WTC11 (cell line): ENCODE results near the gene ABLIM2. TPM values are rescaled to one million over a fixed set of nuclear protein-coding genes. Genes with fewer than 3 reads are reported as not detected.

ENCODE experiments used
- ATAC-seq: fragments of 200-7000 bp; cut with Tn5 transposase; 2 replicates; pipeline ENCODE4 v1.10.0; 2021; ENCODE audit warnings: mild to moderate bottlenecking, moderate library complexity
- CTCF ChIA-PET: fragments of 300-600 bp; sonication (Branson Sonifier 250); formaldehyde crosslinking; loops from one replicate; lab custom pipeline; 2021; ENCODE audit warnings: antibody characterized with exemption; lab: Charles Lee
- POLR2A ChIA-PET: fragments of 350-600 bp; sonication (Branson Sonifier 250); formaldehyde crosslinking; loops from one replicate; lab custom pipeline; 2021; ENCODE audit warnings: antibody characterized with exemption; lab: Charles Lee
- DNase-seq: peaks from one replicate; pipeline ENCODE4 v3.0.0; 2021; ENCODE audit warnings: low spot score
- H3K27ac Mint-ChIP-seq: 2 replicates; pipeline ENCODE4 v1.8.0; 2021; ENCODE audit warnings: mixed read lengths
- H3K27me3 Mint-ChIP-seq: 2 replicates; pipeline ENCODE4 v1.8.0; 2021; ENCODE audit warnings: low read depth, mild to moderate bottlenecking, moderate library complexity, mixed read lengths
- H3K36me3 Mint-ChIP-seq: 2 replicates; pipeline ENCODE4 v1.8.0; 2021; ENCODE audit warnings: mixed read lengths
- H3K4me1 Mint-ChIP-seq: 2 replicates; pipeline ENCODE4 v1.8.0; 2022; ENCODE audit warnings: mixed read lengths
- H3K4me3 Mint-ChIP-seq: 2 replicates; pipeline ENCODE4 v1.8.0; 2021; ENCODE audit warnings: mild to moderate bottlenecking, moderate library complexity, mixed read lengths
- H3K9me3 Mint-ChIP-seq: 2 replicates; pipeline ENCODE4 v1.8.0; 2021; ENCODE audit warnings: mixed read lengths
- FOXP1 ChIP-seq: sonication (generic); formaldehyde crosslinking; IDR thresholded peaks from 2 replicates; pipeline ENCODE4 v1.8.0; 2022; ENCODE audit warnings: missing genetic modification reagents, mild to moderate bottlenecking, moderate library complexity, borderline replicate concordance
- JAZF1 ChIP-seq: fragments of 250-450 bp; sonication (Bioruptor Pico); IDR thresholded peaks from 2 replicates; pipeline ENCODE4 v1.9.0; 2021; ENCODE audit warnings: moderate library complexity, mild to moderate bottlenecking, inconsistent platforms
- TEAD4 ChIP-seq: sonication (generic); formaldehyde crosslinking; IDR thresholded peaks from 2 replicates; pipeline ENCODE4 v1.8.0; 2022; ENCODE audit warnings: mild to moderate bottlenecking, missing genetic modification reagents
- ZBTB21 ChIP-seq: sonication (generic); formaldehyde crosslinking; IDR thresholded peaks from 2 replicates; pipeline ENCODE4 v1.8.1; 2023; ENCODE audit warnings: mild to moderate bottlenecking, missing genetic modification reagents, borderline replicate concordance
- ZNF232 ChIP-seq: sonication (generic); formaldehyde crosslinking; IDR thresholded peaks from 2 replicates; pipeline ENCODE4 v1.8.0; 2022; ENCODE audit warnings: mild to moderate bottlenecking, missing genetic modification reagents
- total RNA-seq: library from RNA; stranded (reverse); gene quantifications from 3 replicates; pipeline ENCODE4 v1.2.3, GENCODE V29; 2021
- TF ChIP-seq, protein P1 (sequence below): fragments of 250-450 bp; sonication (Bioruptor Pico); IDR thresholded peaks from 2 replicates; pipeline ENCODE4 v1.9.0; 2021; ENCODE audit warnings: mild to moderate bottlenecking
- TF ChIP-seq, protein P2 (sequence below): sonication (generic); formaldehyde crosslinking; IDR thresholded peaks from 2 replicates; pipeline ENCODE4 v1.8.1; 2023; ENCODE audit warnings: mild to moderate bottlenecking, missing genetic modification reagents, borderline replicate concordance
- TF ChIP-seq, protein P3 (sequence below): fragments of 200-600 bp; IDR thresholded peaks from 2 replicates; pipeline ENCODE4 v1.8.0; 2022; ENCODE audit warnings: antibody characterized with exemption
- TF ChIP-seq, protein P4 (sequence below): sonication (generic); formaldehyde crosslinking; IDR thresholded peaks from 2 replicates; pipeline ENCODE4 v1.8.1; 2022; ENCODE audit warnings: mild to moderate bottlenecking, moderate library complexity, missing genetic modification reagents
- TF ChIP-seq, protein P5 (sequence below): fragments of 250-450 bp; sonication (Bioruptor Pico); IDR thresholded peaks from 2 replicates; pipeline ENCODE4 v1.8.0; 2021; ENCODE audit warnings: mild to moderate bottlenecking
- TF ChIP-seq, protein P6 (sequence below): sonication (generic); formaldehyde crosslinking; IDR thresholded peaks from 2 replicates; pipeline ENCODE4 v1.8.0; 2023; ENCODE audit warnings: mild to moderate bottlenecking, missing genetic modification reagents

ABLIM2 gene
- total RNA-seq, 1 experiment from 2014 or later = 2.6 TPM

DNA sequence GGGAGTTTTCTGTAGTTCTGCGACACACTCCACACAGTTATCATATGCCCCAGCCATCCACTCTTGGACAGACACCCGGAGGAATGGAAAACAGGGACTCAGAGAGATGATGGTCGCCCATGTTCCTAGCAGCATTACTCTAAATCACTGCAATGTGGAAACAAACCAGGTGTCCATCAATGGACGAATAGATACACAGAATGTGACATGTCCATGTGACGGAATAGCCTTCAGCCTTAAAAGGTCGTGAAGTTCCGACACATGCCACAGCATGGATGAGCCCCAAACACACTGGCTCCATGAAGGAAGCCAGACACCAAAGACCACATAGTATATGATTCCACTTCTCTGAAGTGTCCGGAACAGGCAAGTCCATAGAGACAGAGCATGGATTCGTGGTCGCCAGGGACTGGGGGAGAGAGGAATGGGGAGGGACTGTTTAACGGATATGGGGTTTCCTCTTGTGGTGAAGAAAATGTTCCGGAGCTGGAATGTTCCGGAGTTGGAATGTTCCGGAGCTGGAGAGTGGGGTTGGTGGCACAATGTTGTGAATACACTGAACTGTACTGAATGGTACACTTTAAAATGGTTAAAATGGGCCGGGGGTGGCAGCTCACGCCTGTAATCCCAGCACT, 190.2 kb downstream of the ABLIM2 start (continued):
- TF ChIP-seq, protein P1, sequence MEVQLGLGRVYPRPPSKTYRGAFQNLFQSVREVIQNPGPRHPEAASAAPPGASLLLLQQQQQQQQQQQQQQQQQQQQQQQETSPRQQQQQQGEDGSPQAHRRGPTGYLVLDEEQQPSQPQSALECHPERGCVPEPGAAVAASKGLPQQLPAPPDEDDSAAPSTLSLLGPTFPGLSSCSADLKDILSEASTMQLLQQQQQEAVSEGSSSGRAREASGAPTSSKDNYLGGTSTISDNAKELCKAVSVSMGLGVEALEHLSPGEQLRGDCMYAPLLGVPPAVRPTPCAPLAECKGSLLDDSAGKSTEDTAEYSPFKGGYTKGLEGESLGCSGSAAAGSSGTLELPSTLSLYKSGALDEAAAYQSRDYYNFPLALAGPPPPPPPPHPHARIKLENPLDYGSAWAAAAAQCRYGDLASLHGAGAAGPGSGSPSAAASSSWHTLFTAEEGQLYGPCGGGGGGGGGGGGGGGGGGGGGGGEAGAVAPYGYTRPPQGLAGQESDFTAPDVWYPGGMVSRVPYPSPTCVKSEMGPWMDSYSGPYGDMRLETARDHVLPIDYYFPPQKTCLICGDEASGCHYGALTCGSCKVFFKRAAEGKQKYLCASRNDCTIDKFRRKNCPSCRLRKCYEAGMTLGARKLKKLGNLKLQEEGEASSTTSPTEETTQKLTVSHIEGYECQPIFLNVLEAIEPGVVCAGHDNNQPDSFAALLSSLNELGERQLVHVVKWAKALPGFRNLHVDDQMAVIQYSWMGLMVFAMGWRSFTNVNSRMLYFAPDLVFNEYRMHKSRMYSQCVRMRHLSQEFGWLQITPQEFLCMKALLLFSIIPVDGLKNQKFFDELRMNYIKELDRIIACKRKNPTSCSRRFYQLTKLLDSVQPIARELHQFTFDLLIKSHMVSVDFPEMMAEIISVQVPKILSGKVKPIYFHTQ = no peak
- TF ChIP-seq, protein P2, sequence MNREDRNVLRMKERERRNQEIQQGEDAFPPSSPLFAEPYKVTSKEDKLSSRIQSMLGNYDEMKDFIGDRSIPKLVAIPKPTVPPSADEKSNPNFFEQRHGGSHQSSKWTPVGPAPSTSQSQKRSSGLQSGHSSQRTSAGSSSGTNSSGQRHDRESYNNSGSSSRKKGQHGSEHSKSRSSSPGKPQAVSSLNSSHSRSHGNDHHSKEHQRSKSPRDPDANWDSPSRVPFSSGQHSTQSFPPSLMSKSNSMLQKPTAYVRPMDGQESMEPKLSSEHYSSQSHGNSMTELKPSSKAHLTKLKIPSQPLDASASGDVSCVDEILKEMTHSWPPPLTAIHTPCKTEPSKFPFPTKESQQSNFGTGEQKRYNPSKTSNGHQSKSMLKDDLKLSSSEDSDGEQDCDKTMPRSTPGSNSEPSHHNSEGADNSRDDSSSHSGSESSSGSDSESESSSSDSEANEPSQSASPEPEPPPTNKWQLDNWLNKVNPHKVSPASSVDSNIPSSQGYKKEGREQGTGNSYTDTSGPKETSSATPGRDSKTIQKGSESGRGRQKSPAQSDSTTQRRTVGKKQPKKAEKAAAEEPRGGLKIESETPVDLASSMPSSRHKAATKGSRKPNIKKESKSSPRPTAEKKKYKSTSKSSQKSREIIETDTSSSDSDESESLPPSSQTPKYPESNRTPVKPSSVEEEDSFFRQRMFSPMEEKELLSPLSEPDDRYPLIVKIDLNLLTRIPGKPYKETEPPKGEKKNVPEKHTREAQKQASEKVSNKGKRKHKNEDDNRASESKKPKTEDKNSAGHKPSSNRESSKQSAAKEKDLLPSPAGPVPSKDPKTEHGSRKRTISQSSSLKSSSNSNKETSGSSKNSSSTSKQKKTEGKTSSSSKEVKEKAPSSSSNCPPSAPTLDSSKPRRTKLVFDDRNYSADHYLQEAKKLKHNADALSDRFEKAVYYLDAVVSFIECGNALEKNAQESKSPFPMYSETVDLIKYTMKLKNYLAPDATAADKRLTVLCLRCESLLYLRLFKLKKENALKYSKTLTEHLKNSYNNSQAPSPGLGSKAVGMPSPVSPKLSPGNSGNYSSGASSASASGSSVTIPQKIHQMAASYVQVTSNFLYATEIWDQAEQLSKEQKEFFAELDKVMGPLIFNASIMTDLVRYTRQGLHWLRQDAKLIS = no peak
- TF ChIP-seq, protein P3, sequence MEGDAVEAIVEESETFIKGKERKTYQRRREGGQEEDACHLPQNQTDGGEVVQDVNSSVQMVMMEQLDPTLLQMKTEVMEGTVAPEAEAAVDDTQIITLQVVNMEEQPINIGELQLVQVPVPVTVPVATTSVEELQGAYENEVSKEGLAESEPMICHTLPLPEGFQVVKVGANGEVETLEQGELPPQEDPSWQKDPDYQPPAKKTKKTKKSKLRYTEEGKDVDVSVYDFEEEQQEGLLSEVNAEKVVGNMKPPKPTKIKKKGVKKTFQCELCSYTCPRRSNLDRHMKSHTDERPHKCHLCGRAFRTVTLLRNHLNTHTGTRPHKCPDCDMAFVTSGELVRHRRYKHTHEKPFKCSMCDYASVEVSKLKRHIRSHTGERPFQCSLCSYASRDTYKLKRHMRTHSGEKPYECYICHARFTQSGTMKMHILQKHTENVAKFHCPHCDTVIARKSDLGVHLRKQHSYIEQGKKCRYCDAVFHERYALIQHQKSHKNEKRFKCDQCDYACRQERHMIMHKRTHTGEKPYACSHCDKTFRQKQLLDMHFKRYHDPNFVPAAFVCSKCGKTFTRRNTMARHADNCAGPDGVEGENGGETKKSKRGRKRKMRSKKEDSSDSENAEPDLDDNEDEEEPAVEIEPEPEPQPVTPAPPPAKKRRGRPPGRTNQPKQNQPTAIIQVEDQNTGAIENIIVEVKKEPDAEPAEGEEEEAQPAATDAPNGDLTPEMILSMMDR = no peak
- no peak for TF ChIP-seq ZBTB21
- no peak for TF ChIP-seq JAZF1 (CRISPR knock-in tag)
- TF ChIP-seq, protein P4, sequence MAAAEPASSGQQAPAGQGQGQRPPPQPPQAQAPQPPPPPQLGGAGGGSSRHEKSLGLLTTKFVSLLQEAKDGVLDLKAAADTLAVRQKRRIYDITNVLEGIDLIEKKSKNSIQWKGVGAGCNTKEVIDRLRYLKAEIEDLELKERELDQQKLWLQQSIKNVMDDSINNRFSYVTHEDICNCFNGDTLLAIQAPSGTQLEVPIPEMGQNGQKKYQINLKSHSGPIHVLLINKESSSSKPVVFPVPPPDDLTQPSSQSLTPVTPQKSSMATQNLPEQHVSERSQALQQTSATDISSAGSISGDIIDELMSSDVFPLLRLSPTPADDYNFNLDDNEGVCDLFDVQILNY (CRISPR knock-in tag) = no peak
- TF ChIP-seq ZNF232 (CRISPR knock-in tag) = no peak
- no peak for TF ChIP-seq TEAD4 (CRISPR knock-in tag)

DNA sequence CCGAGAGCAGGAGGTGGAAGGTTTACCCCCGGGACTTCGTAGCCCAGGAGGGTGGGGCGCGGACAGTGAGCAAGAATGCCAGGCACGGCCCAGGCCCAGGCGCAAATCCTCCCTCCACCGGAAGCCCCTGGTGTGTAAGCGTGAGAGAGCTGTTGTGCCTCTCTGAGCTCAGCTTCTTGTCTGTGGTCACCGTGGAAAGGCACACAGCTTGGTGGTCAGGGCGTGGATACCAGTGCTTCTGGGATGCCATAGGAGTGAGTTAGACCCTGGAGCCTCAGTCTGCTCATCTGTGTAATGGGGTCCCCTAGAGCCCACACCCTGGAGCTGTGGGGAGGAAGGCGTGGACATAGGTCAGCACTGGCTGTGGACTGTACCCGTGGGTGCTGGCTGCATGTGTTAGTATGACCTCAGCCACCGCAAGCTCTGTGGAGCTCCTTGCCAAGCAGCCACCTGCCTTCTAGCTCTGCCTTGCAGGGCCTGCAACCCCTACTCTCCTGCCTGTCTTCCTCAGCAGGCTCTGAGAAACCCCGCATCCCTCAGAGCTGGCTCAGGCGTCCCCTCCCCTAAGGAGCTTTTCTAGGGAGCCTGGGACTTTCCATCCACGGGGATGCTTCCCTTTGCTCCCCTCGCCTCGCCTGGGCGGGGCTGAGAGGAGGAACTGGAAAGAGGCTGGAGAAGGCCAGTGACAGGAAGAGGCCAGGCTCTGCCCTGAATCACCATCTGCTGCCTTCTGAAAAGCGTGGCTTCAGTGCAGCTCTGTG, 190.9 kb downstream of the ABLIM2 start:
- H3K27me3 Mint-ChIP-seq = no peaks in the 10 kb centered on the region
- no peak overlapping the region; the same call in 1 of the 2 replicates for H3K27ac Mint-ChIP-seq
- CTCF ChIA-PET = interaction anchor here (0.8 to 1.4 kb wide), 4 partner anchors 11 to 206 kb away, joined by 3 to 6 read pairs (median 3); no protein-coding TSS in a partner anchor
- no peaks in the 10 kb centered on the region for H3K9me3 Mint-ChIP-seq
- TF ChIP-seq, protein P5, sequence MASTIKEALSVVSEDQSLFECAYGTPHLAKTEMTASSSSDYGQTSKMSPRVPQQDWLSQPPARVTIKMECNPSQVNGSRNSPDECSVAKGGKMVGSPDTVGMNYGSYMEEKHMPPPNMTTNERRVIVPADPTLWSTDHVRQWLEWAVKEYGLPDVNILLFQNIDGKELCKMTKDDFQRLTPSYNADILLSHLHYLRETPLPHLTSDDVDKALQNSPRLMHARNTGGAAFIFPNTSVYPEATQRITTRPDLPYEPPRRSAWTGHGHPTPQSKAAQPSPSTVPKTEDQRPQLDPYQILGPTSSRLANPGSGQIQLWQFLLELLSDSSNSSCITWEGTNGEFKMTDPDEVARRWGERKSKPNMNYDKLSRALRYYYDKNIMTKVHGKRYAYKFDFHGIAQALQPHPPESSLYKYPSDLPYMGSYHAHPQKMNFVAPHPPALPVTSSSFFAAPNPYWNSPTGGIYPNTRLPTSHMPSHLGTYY (CRISPR knock-in tag) = no peak
- TF ChIP-seq, protein P6, sequence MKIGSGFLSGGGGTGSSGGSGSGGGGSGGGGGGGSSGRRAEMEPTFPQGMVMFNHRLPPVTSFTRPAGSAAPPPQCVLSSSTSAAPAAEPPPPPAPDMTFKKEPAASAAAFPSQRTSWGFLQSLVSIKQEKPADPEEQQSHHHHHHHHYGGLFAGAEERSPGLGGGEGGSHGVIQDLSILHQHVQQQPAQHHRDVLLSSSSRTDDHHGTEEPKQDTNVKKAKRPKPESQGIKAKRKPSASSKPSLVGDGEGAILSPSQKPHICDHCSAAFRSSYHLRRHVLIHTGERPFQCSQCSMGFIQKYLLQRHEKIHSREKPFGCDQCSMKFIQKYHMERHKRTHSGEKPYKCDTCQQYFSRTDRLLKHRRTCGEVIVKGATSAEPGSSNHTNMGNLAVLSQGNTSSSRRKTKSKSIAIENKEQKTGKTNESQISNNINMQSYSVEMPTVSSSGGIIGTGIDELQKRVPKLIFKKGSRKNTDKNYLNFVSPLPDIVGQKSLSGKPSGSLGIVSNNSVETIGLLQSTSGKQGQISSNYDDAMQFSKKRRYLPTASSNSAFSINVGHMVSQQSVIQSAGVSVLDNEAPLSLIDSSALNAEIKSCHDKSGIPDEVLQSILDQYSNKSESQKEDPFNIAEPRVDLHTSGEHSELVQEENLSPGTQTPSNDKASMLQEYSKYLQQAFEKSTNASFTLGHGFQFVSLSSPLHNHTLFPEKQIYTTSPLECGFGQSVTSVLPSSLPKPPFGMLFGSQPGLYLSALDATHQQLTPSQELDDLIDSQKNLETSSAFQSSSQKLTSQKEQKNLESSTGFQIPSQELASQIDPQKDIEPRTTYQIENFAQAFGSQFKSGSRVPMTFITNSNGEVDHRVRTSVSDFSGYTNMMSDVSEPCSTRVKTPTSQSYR (CRISPR knock-in tag) = no peak
- TF ChIP-seq FOXP1 (CRISPR knock-in tag) = peak; percentile 16; the same call in 1 of the 2 replicates
- ATAC-seq (no peak), DNase-seq (no peak)
- no peak overlapping the region for H3K4me3 Mint-ChIP-seq
- no peaks in the 10 kb centered on the region for H3K36me3 Mint-ChIP-seq
- POLR2A ChIA-PET = interaction anchor here (0.5 kb wide), 1 partner anchor 70 kb away, joined by 4 read pairs; no protein-coding TSS in a partner anchor
- H3K4me1 Mint-ChIP-seq = peaks cover 37% of the 10 kb centered on the region
